Activated naive CD4-positive, alpha-beta T cell treated with anti-CD3 and anti-CD28 coated beads, Interleukin-2, amount 50 U/mL, for 16 hours (primary cell): ENCODE results near the gene SIRT7.

Source experiments
- DNase-seq: peaks from one replicate; pipeline ENCODE4 v3.0.0-alpha.2; 2020

Gene SIRT7

GRCh38 chr17:81931557-81932332 lies 13.8 kb upstream of the SIRT7 start:
- no peak for DNase-seq

- no peak for DNase-seq
Measured at GRCh38 chr17:81931189-81931556, 13.2 kb upstream of the SIRT7 start.

- no peak for DNase-seq
Measured at GRCh38 chr17:81930142-81931125, 12.5 kb upstream of the SIRT7 start.

GRCh38 chr17:81929253-81930141 lies 11.5 kb upstream of the SIRT7 start:
- no peak for DNase-seq

GRCh38 chr17:81928544-81929252 lies 10.7 kb upstream of the SIRT7 start:
- no peak for DNase-seq

- DNase-seq: peak; percentile 89
Measured at GRCh38 chr17:81927653-81928543, 9.9 kb upstream of the SIRT7 start, which contains the start of gene MAFG. Gene MAFG, minus strand, starts transcription at chr17:81927735. Its CDS starts 4,550 bp downstream, at chr17:81923185.

- peak; percentile 34 for DNase-seq
Measured at GRCh38 chr17:81927152-81927652, 9.2 kb upstream of the SIRT7 start.

- peak; percentile 76 for DNase-seq
Measured at GRCh38 chr17:81926451-81927151, 8.6 kb upstream of the SIRT7 start.

GRCh38 chr17:81925860-81926450 lies 8.0 kb upstream of the SIRT7 start:
- DNase-seq: no peak

- no peak for DNase-seq
Measured at GRCh38 chr17:81924557-81925532, 6.9 kb upstream of the SIRT7 start.

GRCh38 chr17:81923302-81924260 lies 5.6 kb upstream of the SIRT7 start:
- DNase-seq: no peak

GRCh38 chr17:81922566-81923301 lies 4.8 kb upstream of the SIRT7 start:
- no peak for DNase-seq

GRCh38 chr17:81921996-81922565 lies 4.1 kb upstream of the SIRT7 start:
- no peak for DNase-seq

- DNase-seq: no peak
Measured at GRCh38 chr17:81921537-81921862, 3.5 kb upstream of the SIRT7 start.

GRCh38 chr17:81920612-81921536 lies 2.9 kb upstream of the SIRT7 start:
- DNase-seq: no peak
